Right renal cortex interstitium (tissue), 3 donors: ENCODE data around the gene TCF7. TPM values are rescaled to one million over a fixed set of nuclear protein-coding genes. Genes with fewer than 3 reads are reported as not detected.

Experiments
- DNase-seq, 3 donors: peaks; one replicate each; pipeline ENCODE4 v3.0.0-alpha.2; 2013; ENCODE audit warnings: low read depth in 3 of 3, low spot score in 2 of 3
- polyA plus RNA-seq, 3 donors: library from polyadenylated mRNA; unstranded; fragments of 120-200 nt; gene quantifications; one replicate each; pipeline ENCODE4 v1.2.1, GENCODE V29; 2013; ENCODE audit not compliant: insufficient read length in 3 of 3

The TCF7 gene
- polyA plus RNA-seq, 3 donors, result 11.9 to 13.7 (median 12.1) TPM

- DNase-seq, result no peak
Observed at GRCh38 chr5:134088994-134089560, 25.4 kb upstream of the TCF7 start.

- no peak for DNase-seq
Observed at GRCh38 chr5:134090522-134090921, 24.0 kb upstream of the TCF7 start.

- no peak for DNase-seq
Observed at GRCh38 chr5:134091626-134092121, 22.8 kb upstream of the TCF7 start.

- no peak for DNase-seq
Observed at GRCh38 chr5:134092875-134093274, 21.6 kb upstream of the TCF7 start.

- no peak for DNase-seq
Observed at GRCh38 chr5:134093351-134093750, 21.1 kb upstream of the TCF7 start.

GRCh38 chr5:134095293-134095692 lies 19.2 kb upstream of the TCF7 start:
- DNase-seq, result no peak

GRCh38 chr5:134095887-134096589 lies 18.4 kb upstream of the TCF7 start:
- DNase-seq, result no peak

GRCh38 chr5:134097211-134097749 lies 17.2 kb upstream of the TCF7 start:
- DNase-seq, result no peak

- DNase-seq, result no peak
Observed at GRCh38 chr5:134098690-134099089, 15.8 kb upstream of the TCF7 start.

- no peak for DNase-seq
Observed at GRCh38 chr5:134099288-134099872, 15.1 kb upstream of the TCF7 start.

- no peak for DNase-seq
Observed at GRCh38 chr5:134099939-134100282, 14.6 kb upstream of the TCF7 start.

GRCh38 chr5:134100283-134101091 lies 14.0 kb upstream of the TCF7 start:
- no peak for DNase-seq

- no peak for DNase-seq
Observed at GRCh38 chr5:134101686-134102439, 12.6 kb upstream of the TCF7 start.

GRCh38 chr5:134103397-134103796 lies 11.1 kb upstream of the TCF7 start:
- no peak for DNase-seq

GRCh38 chr5:134103998-134104654 lies 10.4 kb upstream of the TCF7 start:
- DNase-seq, result no peak

- DNase-seq, result no peak
Observed at GRCh38 chr5:134106991-134107701, 7.3 kb upstream of the TCF7 start.

GRCh38 chr5:134107779-134108178 lies 6.7 kb upstream of the TCF7 start:
- no peak for DNase-seq

GRCh38 chr5:134110382-134110781 lies 4.1 kb upstream of the TCF7 start:
- no peak for DNase-seq
